Astrocyte (in vitro differentiated cells and primary cell): Measurements from ENCODE around the gene SHBG. TPM values are rescaled to one million over a fixed set of nuclear protein-coding genes. Genes with fewer than 3 reads are reported as not detected.
"Not testable (repeated sequence)": the region's sequence is repeated elsewhere in the genome, so short reads cannot be mapped to it uniquely, and the experiment has no call there.

Experiments
- DNase-seq: peaks from one replicate; pipeline ENCODE4 v3.0.0-alpha.2; 2010; ENCODE audit warnings: low read depth
- FAIRE-seq: peaks from 2 replicates; lab custom pipeline; 2011; peaks lifted over from hg19 to GRCh38; lab: Jason Lieb, UNC
- H2AFZ ChIP-seq: 2 replicates; pipeline ENCODE4 v1.6.0; 2012; ENCODE audit warnings: low read depth, low read length, inconsistent platforms
- H3K27ac ChIP-seq: 2 replicates; pipeline ENCODE4 v1.5.1; 2011; ENCODE audit warnings: low read depth, low read length, inconsistent platforms
- H3K27me3 ChIP-seq: 2 replicates; pipeline ENCODE4 v1.6.0; 2011; ENCODE audit warnings: low read length, inconsistent platforms; ENCODE audit not compliant: insufficient read depth
- H3K36me3 ChIP-seq: 2 replicates; pipeline ENCODE4 v1.5.1; 2011; ENCODE audit warnings: low read length, inconsistent platforms; ENCODE audit not compliant: insufficient read depth
- H3K4me1 ChIP-seq: 2 replicates; pipeline ENCODE4 v1.5.1; 2011; ENCODE audit warnings: low read length, inconsistent platforms; ENCODE audit not compliant: insufficient read depth
- H3K4me2 ChIP-seq: 2 replicates; pipeline ENCODE4 v1.6.0; 2012; ENCODE audit warnings: low read length, inconsistent platforms
- H3K4me3 ChIP-seq: 2 replicates; pipeline ENCODE4 v1.5.1; 2011; ENCODE audit warnings: low read depth, mild to moderate bottlenecking, low read length, inconsistent platforms; ENCODE audit not compliant: insufficient read depth
- H3K79me2 ChIP-seq: 2 replicates; pipeline ENCODE4 v1.6.0; 2012; ENCODE audit warnings: mild to moderate bottlenecking, low read length, inconsistent platforms; ENCODE audit not compliant: insufficient read depth
- H3K9ac ChIP-seq: 2 replicates; pipeline ENCODE4 v1.6.0; 2012; ENCODE audit warnings: mild to moderate bottlenecking, low read length, inconsistent platforms
- H3K9me3 ChIP-seq: 2 replicates; pipeline ENCODE4 v1.5.1; 2012; ENCODE audit warnings: low read depth, mild to moderate bottlenecking, low read length, inconsistent platforms; ENCODE audit not compliant: insufficient read depth
- H4K20me1 ChIP-seq: 2 replicates; pipeline ENCODE4 v1.6.0; 2012; ENCODE audit warnings: low read length, inconsistent platforms; ENCODE audit not compliant: insufficient read depth
- H3K27ac Mint-ChIP-seq: one replicate; pipeline ENCODE4 v1.8.0; 2021; ENCODE audit warnings: mild to moderate bottlenecking, mixed read lengths; ENCODE audit not compliant: unreplicated experiment
- H3K27me3 Mint-ChIP-seq: one replicate; pipeline ENCODE4 v1.8.0; 2021; ENCODE audit warnings: low read depth, mixed read lengths; ENCODE audit not compliant: unreplicated experiment
- H3K36me3 Mint-ChIP-seq: one replicate; pipeline ENCODE4 v1.8.0; 2021; ENCODE audit warnings: low read depth, mixed read lengths; ENCODE audit not compliant: unreplicated experiment
- H3K4me1 Mint-ChIP-seq: one replicate; pipeline ENCODE4 v1.8.0; 2021; ENCODE audit warnings: low read depth, mixed read lengths; ENCODE audit not compliant: unreplicated experiment
- H3K4me3 Mint-ChIP-seq: one replicate; pipeline ENCODE4 v1.8.0; 2021; ENCODE audit warnings: mild to moderate bottlenecking, moderate library complexity, mixed read lengths; ENCODE audit not compliant: unreplicated experiment
- H3K9me3 Mint-ChIP-seq: one replicate; pipeline ENCODE4 v1.8.0; 2021; ENCODE audit warnings: mild to moderate bottlenecking, mixed read lengths; ENCODE audit not compliant: unreplicated experiment
- CTCF ChIP-seq: IDR thresholded peaks from 2 replicates; pipeline ENCODE4 v1.5.1; 2011; ENCODE audit warnings: low read depth, mild to moderate bottlenecking, inconsistent platforms, low read length, moderate library complexity; ENCODE audit not compliant: insufficient read depth
- EZH2 ChIP-seq: IDR thresholded peaks from 2 replicates; pipeline ENCODE4 v1.6.1; 2012; ENCODE audit warnings: mild to moderate bottlenecking, low read length, inconsistent platforms; ENCODE audit not compliant: insufficient read depth
- total RNA-seq: library from RNA; stranded (reverse); gene quantifications from 2 replicates; pipeline ENCODE4 v1.2.1, GENCODE V29; 2021

SHBG gene
- total RNA-seq, 1 donor from 2014 or later, result 0.79 TPM

- no peak overlapping the region for H3K9ac ChIP-seq
- H3K36me3 Mint-ChIP-seq, result no peaks in the 10 kb centered on the region
- no peaks in the 10 kb centered on the region for H3K27me3 ChIP-seq
- TF ChIP-seq EZH2 (no peak), CTCF (peak; percentile 49)
- H3K27me3 Mint-ChIP-seq, result peaks cover 9% of the 10 kb centered on the region
- H3K79me2 ChIP-seq, result no peaks in the 10 kb centered on the region
- no peaks in the 10 kb centered on the region for H4K20me1 ChIP-seq
- H3K9me3 Mint-ChIP-seq, result no peaks in the 10 kb centered on the region
- H2AFZ ChIP-seq, result peak overlapping the region; percentile 5
- H3K4me3 ChIP-seq, result no peak overlapping the region
- FAIRE-seq (no peak), DNase-seq (no peak)
- H3K27ac Mint-ChIP-seq, result no peak overlapping the region
- H3K9me3 ChIP-seq, result no peaks in the 10 kb centered on the region
- no peak overlapping the region for H3K4me3 Mint-ChIP-seq
- H3K4me1 ChIP-seq, result no peaks in the 10 kb centered on the region
- H3K36me3 ChIP-seq, result no peaks in the 10 kb centered on the region
- H3K27ac ChIP-seq, result no peak overlapping the region
- no peaks in the 10 kb centered on the region for H3K4me1 Mint-ChIP-seq
- H3K4me2 ChIP-seq, result peak overlapping the region; percentile 3
Measured at GRCh38 chr17:7634384-7634783, 4.4 kb downstream of the SHBG start.

GRCh38 chr17:7636163-7636562 lies 6.2 kb downstream of the SHBG start:
- H3K9me3 Mint-ChIP-seq, result no peaks in the 10 kb centered on the region
- no peaks in the 10 kb centered on the region for H3K9me3 ChIP-seq
- H3K4me1 ChIP-seq, result no peaks in the 10 kb centered on the region
- no peaks in the 10 kb centered on the region for H3K36me3 Mint-ChIP-seq
- H3K4me3 Mint-ChIP-seq, result no peak overlapping the region
- H3K4me3 ChIP-seq, result no peak overlapping the region
- no peaks in the 10 kb centered on the region for H3K4me1 Mint-ChIP-seq
- H2AFZ ChIP-seq, result no peak overlapping the region
- FAIRE-seq (no peak), DNase-seq (no peak)
- TF ChIP-seq EZH2 (no peak), CTCF (no peak)
- H3K27me3 ChIP-seq, result no peaks in the 10 kb centered on the region
- H3K36me3 ChIP-seq, result no peaks in the 10 kb centered on the region
- H3K4me2 ChIP-seq, result no peak overlapping the region
- no peak overlapping the region for H3K27ac Mint-ChIP-seq
- no peak overlapping the region for H3K9ac ChIP-seq
- no peak overlapping the region for H3K27ac ChIP-seq
- H3K79me2 ChIP-seq, result no peaks in the 10 kb centered on the region
- H3K27me3 Mint-ChIP-seq, result peaks cover 4% of the 10 kb centered on the region
- no peaks in the 10 kb centered on the region for H4K20me1 ChIP-seq

GRCh38 chr17:7640783-7641182 lies 10.8 kb downstream of the SHBG start:
- H3K9me3 ChIP-seq, result no peaks in the 10 kb centered on the region
- H3K4me1 ChIP-seq, result no peaks in the 10 kb centered on the region
- DNase-seq (no peak), FAIRE-seq (no peak)
- Mint-ChIP-seq H3K36me3 (peaks cover 2% of the 10 kb centered on the region), H3K27me3 (peaks cover 11% of the 10 kb centered on the region), H3K9me3 (peaks cover 4% of the 10 kb centered on the region), H3K4me3 (no peak overlapping the region), H3K4me1 (no peaks in the 10 kb centered on the region), H3K27ac (no peak overlapping the region)
- H3K4me2 ChIP-seq, result no peak overlapping the region
- no peak overlapping the region for H2AFZ ChIP-seq
- no peak overlapping the region for H3K9ac ChIP-seq
- H3K79me2 ChIP-seq, result no peaks in the 10 kb centered on the region
- no peak overlapping the region for H3K4me3 ChIP-seq
- no peak overlapping the region for H3K27ac ChIP-seq
- no peaks in the 10 kb centered on the region for H3K27me3 ChIP-seq
- TF ChIP-seq CTCF (no peak), EZH2 (no peak)
- H4K20me1 ChIP-seq, result no peaks in the 10 kb centered on the region
- no peaks in the 10 kb centered on the region for H3K36me3 ChIP-seq

- H3K9me3 ChIP-seq, H2AFZ ChIP-seq, H3K4me3 ChIP-seq, H3K4me3 Mint-ChIP-seq, H4K20me1 ChIP-seq, DNase-seq, H3K4me1 ChIP-seq, H3K9me3 Mint-ChIP-seq, FAIRE-seq, H3K36me3 Mint-ChIP-seq, H3K4me2 ChIP-seq, H3K27me3 ChIP-seq, H3K36me3 ChIP-seq, H3K4me1 Mint-ChIP-seq, H3K27ac Mint-ChIP-seq, H3K79me2 ChIP-seq, H3K27ac ChIP-seq, H3K9ac ChIP-seq: not testable (repeated sequence)
- H3K27me3 Mint-ChIP-seq, result peaks cover 16% of the 10 kb centered on the region
Measured at GRCh38 chr17:7641635-7642034, 11.7 kb downstream of the SHBG start.
